Measurements from ENCODE around the gene KLF12. TPM values are rescaled to one million over a fixed set of nuclear protein-coding genes. Genes with fewer than 3 reads are reported as not detected.

Gene KLF12
- total RNA-seq, 1 experiment from 2014 or later = 8.5 TPM

DNA sequence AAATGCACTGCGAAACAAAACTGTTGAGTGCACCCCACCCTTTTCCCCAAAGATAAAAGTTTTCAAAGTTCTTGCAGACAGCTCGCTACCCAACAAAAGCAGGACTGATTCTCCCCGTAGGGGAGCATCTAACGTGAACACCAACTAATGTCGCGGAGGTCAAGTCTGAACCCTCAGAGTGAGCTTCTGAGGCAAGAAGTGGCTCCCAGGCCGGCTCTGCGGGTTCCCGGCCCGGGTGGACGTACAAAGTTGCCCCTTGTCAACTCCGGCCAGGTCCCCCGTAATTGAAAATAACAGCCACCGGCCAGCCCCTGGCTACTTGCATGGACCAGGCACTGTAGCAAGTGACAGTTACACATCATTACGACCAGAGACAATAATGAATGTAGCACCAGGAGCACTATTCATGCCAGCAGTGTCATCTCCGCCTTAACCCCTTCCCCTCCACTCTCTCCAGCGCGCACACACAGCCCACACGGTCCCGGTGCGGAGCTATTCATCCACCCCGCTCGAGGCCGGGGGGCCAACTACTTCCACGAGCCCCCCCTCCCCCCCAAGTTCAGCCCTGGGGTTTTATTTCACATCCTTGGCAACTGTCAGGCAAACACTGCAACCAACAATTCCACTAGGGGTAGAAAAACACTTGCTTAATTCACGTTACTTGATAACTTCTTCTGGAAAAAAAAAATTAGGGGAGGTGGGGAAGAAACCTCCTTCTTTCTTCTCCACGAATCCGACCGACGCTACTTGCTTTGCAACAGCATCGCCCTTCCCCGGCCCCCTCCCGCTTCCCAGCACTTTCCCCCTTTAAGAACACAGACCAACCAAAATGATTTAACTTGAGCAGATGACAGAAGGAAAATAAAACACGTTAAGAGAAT lies 1.2 kb downstream of the KLF12 start (continued):
- TF ChIP-seq FOXJ3 (CRISPR knock-in tag; IDR thresholded peaks at IDR 0.05; ENCODE audit: borderline replicate concordance) (no peak), NR2C2 (CRISPR knock-in tag; IDR thresholded peaks at IDR 0.05) (no peak), TEAD4 (CRISPR knock-in tag; IDR thresholded peaks at IDR 0.05) (no peak)
- TF ChIP-seq, protein P1, sequence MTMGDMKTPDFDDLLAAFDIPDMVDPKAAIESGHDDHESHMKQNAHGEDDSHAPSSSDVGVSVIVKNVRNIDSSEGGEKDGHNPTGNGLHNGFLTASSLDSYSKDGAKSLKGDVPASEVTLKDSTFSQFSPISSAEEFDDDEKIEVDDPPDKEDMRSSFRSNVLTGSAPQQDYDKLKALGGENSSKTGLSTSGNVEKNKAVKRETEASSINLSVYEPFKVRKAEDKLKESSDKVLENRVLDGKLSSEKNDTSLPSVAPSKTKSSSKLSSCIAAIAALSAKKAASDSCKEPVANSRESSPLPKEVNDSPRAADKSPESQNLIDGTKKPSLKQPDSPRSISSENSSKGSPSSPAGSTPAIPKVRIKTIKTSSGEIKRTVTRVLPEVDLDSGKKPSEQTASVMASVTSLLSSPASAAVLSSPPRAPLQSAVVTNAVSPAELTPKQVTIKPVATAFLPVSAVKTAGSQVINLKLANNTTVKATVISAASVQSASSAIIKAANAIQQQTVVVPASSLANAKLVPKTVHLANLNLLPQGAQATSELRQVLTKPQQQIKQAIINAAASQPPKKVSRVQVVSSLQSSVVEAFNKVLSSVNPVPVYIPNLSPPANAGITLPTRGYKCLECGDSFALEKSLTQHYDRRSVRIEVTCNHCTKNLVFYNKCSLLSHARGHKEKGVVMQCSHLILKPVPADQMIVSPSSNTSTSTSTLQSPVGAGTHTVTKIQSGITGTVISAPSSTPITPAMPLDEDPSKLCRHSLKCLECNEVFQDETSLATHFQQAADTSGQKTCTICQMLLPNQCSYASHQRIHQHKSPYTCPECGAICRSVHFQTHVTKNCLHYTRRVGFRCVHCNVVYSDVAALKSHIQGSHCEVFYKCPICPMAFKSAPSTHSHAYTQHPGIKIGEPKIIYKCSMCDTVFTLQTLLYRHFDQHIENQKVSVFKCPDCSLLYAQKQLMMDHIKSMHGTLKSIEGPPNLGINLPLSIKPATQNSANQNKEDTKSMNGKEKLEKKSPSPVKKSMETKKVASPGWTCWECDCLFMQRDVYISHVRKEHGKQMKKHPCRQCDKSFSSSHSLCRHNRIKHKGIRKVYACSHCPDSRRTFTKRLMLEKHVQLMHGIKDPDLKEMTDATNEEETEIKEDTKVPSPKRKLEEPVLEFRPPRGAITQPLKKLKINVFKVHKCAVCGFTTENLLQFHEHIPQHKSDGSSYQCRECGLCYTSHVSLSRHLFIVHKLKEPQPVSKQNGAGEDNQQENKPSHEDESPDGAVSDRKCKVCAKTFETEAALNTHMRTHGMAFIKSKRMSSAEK (CRISPR knock-in tag; IDR thresholded peaks at IDR 0.05; ENCODE audit: borderline replicate concordance) = no peak
- TF ChIP-seq, protein P2, sequence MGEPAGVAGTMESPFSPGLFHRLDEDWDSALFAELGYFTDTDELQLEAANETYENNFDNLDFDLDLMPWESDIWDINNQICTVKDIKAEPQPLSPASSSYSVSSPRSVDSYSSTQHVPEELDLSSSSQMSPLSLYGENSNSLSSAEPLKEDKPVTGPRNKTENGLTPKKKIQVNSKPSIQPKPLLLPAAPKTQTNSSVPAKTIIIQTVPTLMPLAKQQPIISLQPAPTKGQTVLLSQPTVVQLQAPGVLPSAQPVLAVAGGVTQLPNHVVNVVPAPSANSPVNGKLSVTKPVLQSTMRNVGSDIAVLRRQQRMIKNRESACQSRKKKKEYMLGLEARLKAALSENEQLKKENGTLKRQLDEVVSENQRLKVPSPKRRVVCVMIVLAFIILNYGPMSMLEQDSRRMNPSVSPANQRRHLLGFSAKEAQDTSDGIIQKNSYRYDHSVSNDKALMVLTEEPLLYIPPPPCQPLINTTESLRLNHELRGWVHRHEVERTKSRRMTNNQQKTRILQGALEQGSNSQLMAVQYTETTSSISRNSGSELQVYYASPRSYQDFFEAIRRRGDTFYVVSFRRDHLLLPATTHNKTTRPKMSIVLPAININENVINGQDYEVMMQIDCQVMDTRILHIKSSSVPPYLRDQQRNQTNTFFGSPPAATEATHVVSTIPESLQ (CRISPR knock-in tag; IDR thresholded peaks at IDR 0.05) = no peak

GRCh38 chr13:74132152-74132775 lies 1.9 kb downstream of the KLF12 start:
- TF ChIP-seq ZNF232 (CRISPR knock-in tag; IDR thresholded peaks at IDR 0.05) (no peak), ZNF317 (CRISPR knock-in tag; IDR thresholded peaks at IDR 0.05; ENCODE audit: borderline replicate concordance, low read depth) (no peak), KAT7 (CRISPR knock-in tag; IDR thresholded peaks at IDR 0.05; ENCODE audit: borderline replicate concordance) (no peak), NFE2L1 (CRISPR knock-in tag; IDR thresholded peaks at IDR 0.05) (no peak), ELF4 (CRISPR knock-in tag; IDR thresholded peaks at IDR 0.05; ENCODE audit: low read depth) (no peak), NR3C1 (CRISPR knock-in tag; conservative IDR thresholded peaks at IDR 0.05; ENCODE audit: low read depth) (no peak), HMGA2 (CRISPR knock-in tag; IDR thresholded peaks at IDR 0.05) (no peak), ZBTB43 (CRISPR knock-in tag; IDR thresholded peaks at IDR 0.05) (no peak), JAZF1 (CRISPR knock-in tag; IDR thresholded peaks at IDR 0.05) (no peak), FOXJ3 (CRISPR knock-in tag; IDR thresholded peaks at IDR 0.05; ENCODE audit: borderline replicate concordance) (no peak), EMX1 (CRISPR knock-in tag; IDR thresholded peaks at IDR 0.05) (no peak), ZBTB21 (CRISPR knock-in tag; IDR thresholded peaks at IDR 0.05; ENCODE audit: borderline replicate concordance) (no peak), ZNF121 (CRISPR knock-in tag; IDR thresholded peaks at IDR 0.05) (no peak)
- TF ChIP-seq, protein P1 (CRISPR knock-in tag; IDR thresholded peaks at IDR 0.05; ENCODE audit: borderline replicate concordance) = no peak
- TF ChIP-seq, protein P2 (CRISPR knock-in tag; IDR thresholded peaks at IDR 0.05) = no peak
- TF ChIP-seq, protein P3, sequence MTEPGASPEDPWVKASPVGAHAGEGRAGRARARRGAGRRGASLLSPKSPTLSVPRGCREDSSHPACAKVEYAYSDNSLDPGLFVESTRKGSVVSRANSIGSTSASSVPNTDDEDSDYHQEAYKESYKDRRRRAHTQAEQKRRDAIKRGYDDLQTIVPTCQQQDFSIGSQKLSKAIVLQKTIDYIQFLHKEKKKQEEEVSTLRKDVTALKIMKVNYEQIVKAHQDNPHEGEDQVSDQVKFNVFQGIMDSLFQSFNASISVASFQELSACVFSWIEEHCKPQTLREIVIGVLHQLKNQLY (CRISPR knock-in tag; IDR thresholded peaks at IDR 0.05) = no peak
- DNase-seq (ENCODE audit: low spot score) = no peak
- ATAC-seq = no peak
- no peaks in the 10 kb centered on the region for H3K36me3 Mint-ChIP-seq
- peaks cover 35% of the 10 kb centered on the region for H3K4me1 Mint-ChIP-seq
- peak overlapping the region; percentile 99 for H3K4me3 Mint-ChIP-seq
- H3K9me3 Mint-ChIP-seq = no peaks in the 10 kb centered on the region
- ChIA-PET CTCF (interaction anchor here (1.0 to 2.5 kb wide), 2 partner anchors 155 to 283 kb away, joined by 4 to 17 read pairs; no protein-coding TSS in a partner anchor), POLR2A (no interaction called here)
- H3K27ac Mint-ChIP-seq = no peak overlapping the region
- H3K27me3 Mint-ChIP-seq (ENCODE audit: low read depth) = peaks cover 7% of the 10 kb centered on the region; the same call in 1 of the 2 replicates

All from WTC11 (cell line).